Panc1 (cell line): ENCODE measurements around the gene MEF2D. TPM values are rescaled to one million over a fixed set of nuclear protein-coding genes. Genes with fewer than 3 reads are reported as not detected.

Source experiments
- ATAC-seq: fragments of 200-7000 bp; cut with Tn5 transposase; 2 replicates; pipeline ENCODE4 v1.9.1; 2020; ENCODE audit warnings: mild to moderate bottlenecking, moderate library complexity
- BruUV-seq: library from RNA; stranded (reverse); fragments of 400-500 nt; replicated peaks from 2 replicates; lab custom pipeline; 2021; lab: Mats Ljungman, UMichigan
- CTCF ChIA-PET: fragments of 300-600 bp; sonication (Branson Sonifier 250); formaldehyde crosslinking; loops from one replicate; lab custom pipeline; 2022; ENCODE audit warnings: antibody characterized with exemption; lab: Charles Lee
- POLR2A ChIA-PET: fragments of 300-600 bp; sonication (Branson Sonifier 250); formaldehyde crosslinking; loops from one replicate; lab custom pipeline; 2022; ENCODE audit warnings: antibody characterized with exemption; lab: Charles Lee
- DNase-seq: peaks from one replicate; pipeline ENCODE4 v3.0.0-alpha.2; 2010; ENCODE audit warnings: low read depth, low spot score
- H3K27ac ChIP-seq: 2 replicates; pipeline ENCODE4 v1.5.1; 2011; ENCODE audit warnings: mild to moderate bottlenecking, low read length, inconsistent platforms
- H3K27me3 ChIP-seq: fragments of 200-500 bp; sonication (Bioruptor generic); 2 replicates; pipeline ENCODE4 v1.6.0; 2014; ENCODE audit warnings: low read length, inconsistent platforms; ENCODE audit not compliant: control insufficient read depth, insufficient read depth
- H3K36me3 ChIP-seq: fragments of 200-500 bp; sonication (Bioruptor generic); 2 replicates; pipeline ENCODE4 v1.5.1; 2014; ENCODE audit warnings: inconsistent platforms, mild to moderate bottlenecking, low read length, moderate library complexity; ENCODE audit not compliant: control insufficient read depth, insufficient read depth
- H3K4me1 ChIP-seq: 2 replicates; pipeline ENCODE4 v1.5.1; 2011; ENCODE audit warnings: inconsistent platforms, mild to moderate bottlenecking, low read length, moderate library complexity; ENCODE audit not compliant: control insufficient read depth, insufficient read depth
- H3K4me3 ChIP-seq, 2 experiments: 2 replicates each; pipeline ENCODE4 v1.5.1; 2011 to 2012; ENCODE audit warnings: low read depth in 2 of 2, low read length in 2 of 2, mild to moderate bottlenecking in 2 of 2, inconsistent platforms in 1 of 2, moderate library complexity in 1 of 2
- H3K9me3 ChIP-seq: fragments of 200-500 bp; sonication (Bioruptor generic); 2 replicates; pipeline ENCODE4 v1.5.1; 2014; ENCODE audit warnings: low read depth, mild to moderate bottlenecking, inconsistent platforms, low read length, moderate library complexity; ENCODE audit not compliant: control insufficient read depth, insufficient read depth
- POLR2AphosphoS5 ChIP-seq: IDR thresholded peaks from 2 replicates; pipeline ENCODE4 v1.6.1; 2012; ENCODE audit warnings: mild to moderate bottlenecking, low read depth, low read length, moderate library complexity
- REST ChIP-seq, 2 experiments: IDR thresholded peaks; 2 replicates each; pipeline ENCODE4 v1.6.1; 2011 to 2012; ENCODE audit warnings: low read depth in 2 of 2, control low read depth in 1 of 2, low read length in 1 of 2, mild to moderate bottlenecking in 1 of 2, moderate library complexity in 1 of 2; ENCODE audit not compliant: insufficient read depth in 1 of 2
- SIN3A ChIP-seq: IDR thresholded peaks from 2 replicates; pipeline ENCODE4 v1.6.1; 2012; ENCODE audit warnings: low read depth, mild to moderate bottlenecking, low read length, moderate library complexity, borderline replicate concordance; ENCODE audit not compliant: insufficient read depth
- TCF7L2 ChIP-seq: IDR thresholded peaks from 2 replicates; pipeline ENCODE4 v1.6.1; 2011; ENCODE audit warnings: mild to moderate bottlenecking, low read depth, low read length, inconsistent platforms
- in situ Hi-C: cut with HindIII; loops from 2 replicates; pipeline ENCODE4 v1.10.0; 2016; ENCODE audit warnings: low sequenced_read_pairs, low pct_unique_long_range_greater_than_20kb
- intact Hi-C: fragments of 100-400 bp; cut with micrococcal nuclease; formaldehyde crosslinking; loops from one replicate; pipeline ENCODE4 v1.10.0; 2022; ENCODE audit not compliant: unreplicated experiment
- total RNA-seq: library from RNA; stranded (reverse); gene quantifications from one replicate; pipeline ENCODE4 v1.2.1, GENCODE V29; 2021; ENCODE audit not compliant: unreplicated experiment
- TF ChIP-seq, protein P1 (sequence below): fragments of 450-650 bp; IDR thresholded peaks from 2 replicates; pipeline ENCODE4 v1.5.1; 2017; ENCODE audit warnings: mild to moderate bottlenecking

Gene MEF2D
- total RNA-seq, 1 experiment from 2014 or later = 30.9 TPM

- in situ Hi-C loops (no loop called here), intact Hi-C loops (no loop called here)
- Histone ChIP-seq H3K27me3 (no peaks in the 10 kb centered on the region), H3K9me3 (no peaks in the 10 kb centered on the region), H3K27ac (no peak overlapping the region), H3K36me3 (no peaks in the 10 kb centered on the region), H3K4me1 (peaks cover 31% of the 10 kb centered on the region), H3K4me3 (no peak overlapping the region)
- CTCF ChIA-PET = interaction anchor here (0.7 to 1.6 kb wide), 7 partner anchors 9 to 60 kb away, joined by 3 to 7 read pairs (median 4); partner anchors contain the start of gene MEF2D
- POLR2A ChIA-PET = no interaction called here
- ATAC-seq (no peak), DNase-seq (no peak)
- no TSS peak for BruUV-seq
- TF ChIP-seq POLR2AphosphoS5 (no peak), SIN3A (no peak), TCF7L2 (no peak), REST (IDR thresholded peaks at IDR 0.05; ENCODE audit: insufficient read depth in 1 of 2, low read depth in 2 of 2, low read length in 1 of 2) (no peak)
- TF ChIP-seq, protein P1, sequence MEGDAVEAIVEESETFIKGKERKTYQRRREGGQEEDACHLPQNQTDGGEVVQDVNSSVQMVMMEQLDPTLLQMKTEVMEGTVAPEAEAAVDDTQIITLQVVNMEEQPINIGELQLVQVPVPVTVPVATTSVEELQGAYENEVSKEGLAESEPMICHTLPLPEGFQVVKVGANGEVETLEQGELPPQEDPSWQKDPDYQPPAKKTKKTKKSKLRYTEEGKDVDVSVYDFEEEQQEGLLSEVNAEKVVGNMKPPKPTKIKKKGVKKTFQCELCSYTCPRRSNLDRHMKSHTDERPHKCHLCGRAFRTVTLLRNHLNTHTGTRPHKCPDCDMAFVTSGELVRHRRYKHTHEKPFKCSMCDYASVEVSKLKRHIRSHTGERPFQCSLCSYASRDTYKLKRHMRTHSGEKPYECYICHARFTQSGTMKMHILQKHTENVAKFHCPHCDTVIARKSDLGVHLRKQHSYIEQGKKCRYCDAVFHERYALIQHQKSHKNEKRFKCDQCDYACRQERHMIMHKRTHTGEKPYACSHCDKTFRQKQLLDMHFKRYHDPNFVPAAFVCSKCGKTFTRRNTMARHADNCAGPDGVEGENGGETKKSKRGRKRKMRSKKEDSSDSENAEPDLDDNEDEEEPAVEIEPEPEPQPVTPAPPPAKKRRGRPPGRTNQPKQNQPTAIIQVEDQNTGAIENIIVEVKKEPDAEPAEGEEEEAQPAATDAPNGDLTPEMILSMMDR = no peak
Measured at GRCh38 chr1:156489935-156490293, 10.7 kb downstream of the MEF2D start.

DNA sequence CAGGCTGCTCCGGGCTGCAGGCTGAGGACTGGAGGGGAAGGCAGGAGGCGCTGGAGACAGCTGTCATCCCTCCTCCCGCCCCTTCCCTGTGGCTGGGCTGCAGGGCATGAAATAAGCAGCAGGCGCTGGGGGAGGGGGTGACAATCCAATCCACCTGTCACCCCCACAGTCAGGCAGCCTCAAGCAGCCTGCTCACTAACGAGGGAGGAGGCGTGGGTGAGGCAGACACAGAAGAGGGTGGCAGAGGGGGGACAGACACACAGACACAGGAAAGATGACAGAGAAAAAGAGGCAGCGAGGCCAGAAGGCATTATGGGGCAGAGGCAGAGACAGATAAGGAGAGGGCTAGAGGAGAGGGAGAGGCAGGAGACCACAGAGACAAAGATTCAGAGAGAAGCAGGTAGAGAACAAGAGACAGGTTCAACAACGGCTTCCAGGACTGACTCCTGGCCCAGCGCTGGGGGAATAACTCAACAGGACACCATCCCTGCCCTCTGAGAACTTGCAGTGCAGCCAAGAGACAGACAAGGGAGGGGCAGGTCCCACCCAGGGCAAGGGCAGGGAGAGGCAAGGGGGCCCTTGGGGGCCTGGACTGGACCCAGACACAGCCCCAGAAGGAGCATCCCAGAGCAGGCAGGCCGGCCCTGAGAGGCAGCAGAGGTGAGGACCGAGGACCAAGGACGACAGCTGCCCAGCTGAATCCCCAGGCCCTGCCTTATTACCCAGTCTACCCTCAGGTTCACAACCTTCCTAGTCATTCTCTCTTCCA is 11.2 kb downstream of the MEF2D start:
- no peak overlapping the region for H3K27ac ChIP-seq
- H3K4me3 ChIP-seq = no peak overlapping the region
- H3K9me3 ChIP-seq = no peaks in the 10 kb centered on the region
- no TSS peak for BruUV-seq
- no peaks in the 10 kb centered on the region for H3K36me3 ChIP-seq
- in situ Hi-C loops (no loop called here), intact Hi-C loops (no loop called here)
- DNase-seq (no peak), ATAC-seq (peak; percentile 27; the same call in 1 of the 2 replicates)
- TF ChIP-seq SIN3A = no peak
- TF ChIP-seq POLR2AphosphoS5 = no peak
- TF ChIP-seq, protein P1 = no peak
- TF ChIP-seq TCF7L2 = no peak
- no peak for TF ChIP-seq REST (IDR thresholded peaks at IDR 0.05; ENCODE audit: insufficient read depth in 1 of 2, low read depth in 2 of 2, low read length in 1 of 2)
- H3K4me1 ChIP-seq = peaks cover 31% of the 10 kb centered on the region
- CTCF ChIA-PET = interaction anchor here (0.9 to 1.4 kb wide), 3 partner anchors 9 to 32 kb away, joined by 3 to 7 read pairs (median 7); no protein-coding TSS in a partner anchor
- no peaks in the 10 kb centered on the region for H3K27me3 ChIP-seq
- POLR2A ChIA-PET = no interaction called here
